HG02981 (cell line): Measurements from ENCODE around the gene OR10A3.

ENCODE experiments used
- ATAC-seq: cut with Tn5 transposase; IDR thresholded peaks from one replicate; pipeline ENCODE4 v1.9.1; 2021; ENCODE audit warnings: mild to moderate bottlenecking, moderate library complexity; ENCODE audit not compliant: unreplicated experiment

The OR10A3 gene

DNA sequence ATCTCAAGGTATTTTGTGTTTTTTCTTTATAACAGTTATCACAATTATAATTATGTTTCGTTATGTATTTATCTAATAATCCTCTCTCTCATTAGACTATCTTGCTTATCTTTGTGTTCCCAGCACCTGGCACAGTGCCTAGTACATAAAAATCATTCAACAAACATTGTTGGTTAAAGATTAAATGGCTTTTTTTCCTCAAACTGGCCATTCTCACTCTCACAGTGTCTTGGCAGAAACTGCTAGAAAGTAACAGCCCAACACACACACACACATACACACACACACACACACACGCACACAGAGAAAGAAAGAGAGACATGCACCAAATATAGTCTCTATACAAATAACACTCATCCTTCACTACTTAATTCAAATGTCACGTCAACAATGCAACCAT, 47.3 kb downstream of the OR10A3 start:
- no peak for ATAC-seq

DNA sequence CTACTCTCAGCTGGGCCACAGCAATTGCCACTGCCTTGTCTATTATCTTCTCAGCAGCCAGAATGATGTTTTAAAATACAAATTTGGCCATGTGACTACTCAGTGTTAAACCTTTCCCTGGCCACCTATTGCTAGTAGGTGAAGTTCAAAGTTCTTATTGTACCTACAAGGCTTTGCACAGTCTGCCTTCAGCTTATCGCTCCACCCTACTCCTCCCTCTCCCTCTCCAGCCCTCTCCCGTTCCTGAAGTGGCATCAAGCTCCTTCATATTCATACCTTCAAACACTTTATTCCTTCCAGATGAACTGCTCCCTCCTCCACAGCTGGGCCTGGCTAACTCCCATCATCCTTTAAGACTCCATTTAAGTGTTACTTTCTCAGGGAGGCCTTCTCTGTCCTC, 47.7 kb downstream of the OR10A3 start:
- no peak for ATAC-seq

DNA sequence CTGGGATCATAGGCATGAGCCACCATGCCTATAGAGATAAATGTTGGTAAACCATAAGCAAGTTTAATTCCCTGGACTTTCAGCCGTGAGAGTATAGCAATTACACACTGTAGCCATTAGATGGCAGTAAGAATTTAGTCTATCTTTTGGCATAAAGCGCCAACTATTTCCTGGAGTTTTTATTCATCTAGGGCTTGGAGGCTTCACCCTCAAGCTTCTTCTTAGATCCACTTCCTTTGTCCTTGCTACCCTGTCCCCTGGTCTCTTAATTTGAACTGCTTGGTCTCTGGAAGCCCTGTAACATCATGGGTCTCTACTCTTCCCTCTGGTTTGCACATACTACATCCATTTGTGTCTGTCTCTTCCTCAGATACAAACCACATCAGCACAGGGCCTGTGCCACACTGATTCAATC, 48.7 kb downstream of the OR10A3 start:
- ATAC-seq = peak; percentile 46

DNA sequence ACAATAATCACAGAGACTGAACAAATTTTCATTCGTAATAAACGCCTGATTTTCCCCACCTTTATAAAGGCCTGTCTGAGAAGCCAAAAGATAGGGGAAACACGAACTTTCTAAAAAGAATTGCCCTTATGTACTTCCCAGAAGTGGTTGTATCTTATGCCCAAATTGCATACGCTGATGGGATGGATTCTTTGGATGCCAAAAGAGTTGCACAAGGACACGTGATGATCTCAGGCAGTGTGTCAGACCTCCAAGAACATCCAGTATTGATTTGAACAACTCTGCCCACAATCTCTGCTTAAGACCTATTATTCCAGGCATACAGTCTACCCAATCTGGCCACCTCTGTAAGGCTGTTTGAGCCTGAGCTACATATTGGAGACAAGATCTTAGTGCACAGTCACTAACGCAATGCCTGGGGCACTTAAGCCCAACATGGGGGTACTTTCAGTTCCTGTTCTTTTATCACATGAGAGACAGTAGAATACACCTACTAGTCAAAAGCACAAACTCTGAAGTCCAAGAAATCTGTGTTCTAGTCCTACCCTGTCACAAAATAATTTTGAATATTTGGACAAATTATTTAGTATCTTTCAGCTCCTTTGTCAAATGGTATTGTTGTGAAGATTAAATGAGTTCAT, 49.3 kb downstream of the OR10A3 start:
- ATAC-seq = peak; percentile 58

DNA sequence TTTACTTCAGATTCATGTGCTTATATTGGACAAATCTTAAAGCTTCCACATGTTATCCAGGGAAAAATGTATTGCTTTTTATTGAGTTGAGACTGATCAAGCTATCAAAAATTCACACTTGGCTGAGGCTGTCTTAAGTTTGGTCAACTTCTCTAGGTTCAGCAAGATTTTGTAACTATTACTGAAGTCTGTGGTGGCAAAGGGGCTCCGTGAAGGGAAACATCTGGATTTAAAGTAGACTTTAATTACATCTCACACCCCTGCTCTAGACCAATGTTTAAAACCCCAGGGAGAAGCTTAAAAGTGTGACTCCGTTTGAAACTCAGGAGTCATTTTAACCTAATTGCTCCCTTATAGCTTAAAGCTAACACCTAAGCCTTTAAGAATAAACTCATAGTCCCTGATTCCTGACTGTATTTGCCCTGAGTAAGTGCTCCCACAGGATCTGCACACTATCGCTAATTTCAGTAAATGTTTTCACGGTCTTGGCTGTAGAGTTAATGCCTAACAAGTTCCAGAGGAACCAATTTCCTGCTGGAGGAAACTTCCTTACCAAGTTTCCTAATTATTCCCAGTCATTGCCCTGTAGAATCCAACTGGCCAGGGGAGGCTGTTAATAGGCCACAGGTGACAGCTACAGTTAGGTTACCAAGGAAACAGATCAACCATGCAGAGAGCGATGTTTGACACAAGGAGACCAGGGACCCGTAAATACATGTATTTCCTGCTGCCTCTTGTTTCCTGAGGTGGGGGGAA, 50.9 kb downstream of the OR10A3 start:
- peak; percentile 43 for ATAC-seq

DNA sequence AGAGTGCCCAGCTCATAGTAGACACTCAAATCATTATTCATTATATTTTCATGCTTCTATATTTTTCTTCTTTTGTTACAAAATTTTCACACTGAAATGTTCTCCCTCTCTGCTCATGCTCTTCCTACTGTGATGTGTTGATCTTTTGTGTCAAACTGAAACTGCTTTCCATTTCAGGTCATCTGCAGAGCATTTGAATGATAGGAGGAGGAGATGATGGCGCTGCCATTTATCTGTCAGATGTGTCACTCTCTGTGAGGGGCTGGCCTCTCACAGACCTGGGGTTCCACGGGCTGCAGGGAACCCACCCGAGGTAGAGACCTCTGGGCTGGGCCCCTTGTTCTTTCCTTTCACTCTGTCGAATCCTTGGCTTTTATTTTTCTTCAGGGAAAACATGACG, 51.5 kb downstream of the OR10A3 start:
- peak; percentile 37 for ATAC-seq
